Measurements from ENCODE around the gene HMCN2. TPM values are rescaled to one million over a fixed set of nuclear protein-coding genes. Genes with fewer than 3 reads are reported as not detected.

HMCN2 gene
- total RNA-seq, 2 donors from 2014 or later = 2.9 to 5.5 TPM

- Histone ChIP-seq H3K4me3 (no peak overlapping the region), H3K27ac (no peak overlapping the region), H3K4me1 (replicated peaks) (no peaks in the 10 kb centered on the region), H3K27me3 (replicated peaks; ENCODE audit: insufficient read depth) (no peaks in the 10 kb centered on the region), H3K36me3 (no peaks in the 10 kb centered on the region), H3K9me3 (no peaks in the 10 kb centered on the region)
- no peak for TF ChIP-seq POLR2A (IDR thresholded peaks at IDR 0.05)
- TF ChIP-seq POLR2AphosphoS5 (IDR thresholded peaks at IDR 0.05) = no peak
- TF ChIP-seq CTCF (IDR thresholded peaks at IDR 0.05) = no peak
- intact Hi-C loops (cut with DNase I) = loop anchor here (2.0 to 5.0 kb wide), 3 partner anchors 67 to 352 kb away; partner anchors contain the start of gene NCS1
- whole genome bisulfite sequencing = 91% methylated on average over 3 of the region's 3 CpGs
- no peak for DNase-seq (ENCODE audit: low spot score)
Observed at GRCh38 chr9:130239363-130239695, 26.2 kb upstream of the HMCN2 start.

GRCh38 chr9:130239741-130240241, 25.8 kb upstream of the HMCN2 start:
- intact Hi-C loops (cut with DNase I) = loop anchor here (2.0 to 5.0 kb wide), 3 partner anchors 67 to 352 kb away; partner anchors contain the start of gene NCS1
- WGBS = 50% methylated on average over 9 of the region's 9 CpGs
- Histone ChIP-seq H3K27me3 (replicated peaks; ENCODE audit: insufficient read depth) (no peaks in the 10 kb centered on the region), H3K4me3 (no peak overlapping the region), H3K9me3 (no peaks in the 10 kb centered on the region), H3K27ac (no peak overlapping the region), H3K4me1 (replicated peaks) (no peaks in the 10 kb centered on the region), H3K36me3 (no peaks in the 10 kb centered on the region)
- DNase-seq (ENCODE audit: low spot score) = no peak
- no peak for TF ChIP-seq POLR2A (IDR thresholded peaks at IDR 0.05)
- no peak for TF ChIP-seq POLR2AphosphoS5 (IDR thresholded peaks at IDR 0.05)
- TF ChIP-seq CTCF (IDR thresholded peaks at IDR 0.05) = no peak

- no peak overlapping the region for H3K4me3 ChIP-seq
- H3K36me3 ChIP-seq = no peaks in the 10 kb centered on the region
- WGBS = 75% methylated on average over 5 of the region's 5 CpGs
- intact Hi-C loops (cut with DNase I) = no loop called here
- H3K4me1 ChIP-seq (replicated peaks) = no peaks in the 10 kb centered on the region
- no peak overlapping the region for H3K27ac ChIP-seq
- TF ChIP-seq CTCF (IDR thresholded peaks at IDR 0.05) (no peak), POLR2AphosphoS5 (IDR thresholded peaks at IDR 0.05) (peak; percentile 53)
- H3K9me3 ChIP-seq = no peaks in the 10 kb centered on the region
- H3K27me3 ChIP-seq (replicated peaks; ENCODE audit: insufficient read depth) = no peaks in the 10 kb centered on the region
- DNase-seq (ENCODE audit: low spot score) = peak; percentile 48
Observed at GRCh38 chr9:130240410-130241197, 25.0 kb upstream of the HMCN2 start.

- no peak for DNase-seq (ENCODE audit: low spot score)
- H3K36me3 ChIP-seq = no peaks in the 10 kb centered on the region
- H3K27me3 ChIP-seq (replicated peaks; ENCODE audit: insufficient read depth) = no peaks in the 10 kb centered on the region
- 91% methylated on average over 1 of the region's 1 CpG for WGBS
- intact Hi-C loops (cut with DNase I) = no loop called here
- H3K4me1 ChIP-seq (replicated peaks) = no peaks in the 10 kb centered on the region
- no peak for TF ChIP-seq CTCF (IDR thresholded peaks at IDR 0.05)
- TF ChIP-seq POLR2A (IDR thresholded peaks at IDR 0.05) = no peak
- TF ChIP-seq POLR2AphosphoS5 (IDR thresholded peaks at IDR 0.05) = no peak
- no peak overlapping the region for H3K27ac ChIP-seq
- no peaks in the 10 kb centered on the region for H3K9me3 ChIP-seq
- H3K4me3 ChIP-seq = no peak overlapping the region
Observed at GRCh38 chr9:130241198-130241535, 24.4 kb upstream of the HMCN2 start.

Data from prostate gland (tissue), 2 donors.